ENCODE results near the gene FOXP2.

- TF ChIP-seq CTCF (conservative IDR thresholded peaks at IDR 0.05; ENCODE audit: low read depth, low read length) (no peak), EZH2 (IDR thresholded peaks at IDR 0.05; ENCODE audit: low read length, unreplicated experiment) (no peak)
These were observed 140.3 kb downstream of the FOXP2 start for GRCh38 chr7:114554781-114555537.
